GM20000 (cell line): ENCODE results near the gene EXOC4.

Source experiments
- DNase-seq: peaks from one replicate; pipeline ENCODE4 v3.0.0; 2012; ENCODE audit warnings: low spot score
- TF ChIP-seq, protein P1 (sequence below): IDR thresholded peaks from 2 replicates; pipeline ENCODE4 v1.5.1; 2012; ENCODE audit warnings: mild to moderate bottlenecking, control low read depth; ENCODE audit errors: extremely low read depth, missing control alignments

EXOC4 gene

DNA sequence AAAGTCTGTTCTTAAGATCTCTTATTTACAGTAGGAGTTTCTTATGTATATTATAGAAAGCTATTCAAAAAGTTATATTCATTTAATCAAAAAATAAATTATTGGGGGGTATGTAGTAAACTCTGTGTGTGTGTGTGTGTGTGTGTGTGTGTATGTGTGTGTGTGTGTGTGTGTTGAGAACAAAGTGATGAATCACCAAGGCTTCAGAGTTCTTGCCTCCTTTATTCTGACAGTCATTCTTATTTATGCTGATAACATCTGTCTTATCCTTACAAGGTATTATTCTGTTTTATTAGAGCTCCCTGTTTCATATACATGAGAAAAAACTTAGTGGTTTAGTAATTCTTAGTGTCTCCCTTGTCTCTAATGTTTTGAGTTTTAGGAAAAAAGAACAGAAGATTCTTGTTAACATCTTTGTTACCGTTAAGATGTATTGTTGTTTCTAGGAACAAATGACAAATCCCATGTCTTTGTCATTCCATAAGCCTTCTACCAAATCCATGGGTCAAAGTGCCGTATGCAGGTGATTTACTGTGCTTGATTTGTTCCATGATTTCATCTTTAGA is 424.0 kb downstream of the EXOC4 start:
- TF ChIP-seq, protein P1, sequence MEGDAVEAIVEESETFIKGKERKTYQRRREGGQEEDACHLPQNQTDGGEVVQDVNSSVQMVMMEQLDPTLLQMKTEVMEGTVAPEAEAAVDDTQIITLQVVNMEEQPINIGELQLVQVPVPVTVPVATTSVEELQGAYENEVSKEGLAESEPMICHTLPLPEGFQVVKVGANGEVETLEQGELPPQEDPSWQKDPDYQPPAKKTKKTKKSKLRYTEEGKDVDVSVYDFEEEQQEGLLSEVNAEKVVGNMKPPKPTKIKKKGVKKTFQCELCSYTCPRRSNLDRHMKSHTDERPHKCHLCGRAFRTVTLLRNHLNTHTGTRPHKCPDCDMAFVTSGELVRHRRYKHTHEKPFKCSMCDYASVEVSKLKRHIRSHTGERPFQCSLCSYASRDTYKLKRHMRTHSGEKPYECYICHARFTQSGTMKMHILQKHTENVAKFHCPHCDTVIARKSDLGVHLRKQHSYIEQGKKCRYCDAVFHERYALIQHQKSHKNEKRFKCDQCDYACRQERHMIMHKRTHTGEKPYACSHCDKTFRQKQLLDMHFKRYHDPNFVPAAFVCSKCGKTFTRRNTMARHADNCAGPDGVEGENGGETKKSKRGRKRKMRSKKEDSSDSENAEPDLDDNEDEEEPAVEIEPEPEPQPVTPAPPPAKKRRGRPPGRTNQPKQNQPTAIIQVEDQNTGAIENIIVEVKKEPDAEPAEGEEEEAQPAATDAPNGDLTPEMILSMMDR, result no peak
- no peak for DNase-seq

DNA sequence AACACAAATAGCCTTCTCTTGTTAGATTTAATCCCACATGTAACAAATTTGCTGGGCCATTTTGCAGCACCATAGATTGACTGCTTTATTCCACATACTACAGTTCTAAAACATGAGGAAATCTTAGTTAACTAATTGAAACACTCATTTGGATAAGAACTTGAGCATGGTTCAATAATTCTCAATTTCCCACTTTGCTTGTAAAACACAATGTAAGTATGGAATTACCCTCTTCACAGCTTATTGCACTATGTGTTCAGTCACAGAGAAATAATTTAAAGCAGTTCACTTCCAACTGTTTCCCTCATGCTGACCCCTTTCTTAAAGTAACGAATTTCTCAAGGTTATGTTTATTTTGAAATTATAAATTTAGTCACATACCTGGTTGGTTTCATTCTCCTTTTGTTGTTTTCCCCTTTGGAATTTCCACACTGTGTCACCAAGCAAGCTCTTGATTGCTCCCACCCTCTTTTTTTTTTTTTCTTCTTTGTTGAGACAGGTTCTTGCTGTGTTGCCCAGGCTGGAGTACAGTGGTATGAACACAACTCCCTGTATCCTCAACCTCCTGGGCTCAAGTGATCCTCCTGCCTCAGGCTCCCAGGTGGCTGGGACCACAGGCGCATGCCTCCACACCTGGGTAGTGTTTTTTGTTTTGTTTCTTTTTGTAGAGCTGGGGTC is 425.4 kb downstream of the EXOC4 start:
- no peak for DNase-seq
- TF ChIP-seq, protein P1, result no peak

DNA sequence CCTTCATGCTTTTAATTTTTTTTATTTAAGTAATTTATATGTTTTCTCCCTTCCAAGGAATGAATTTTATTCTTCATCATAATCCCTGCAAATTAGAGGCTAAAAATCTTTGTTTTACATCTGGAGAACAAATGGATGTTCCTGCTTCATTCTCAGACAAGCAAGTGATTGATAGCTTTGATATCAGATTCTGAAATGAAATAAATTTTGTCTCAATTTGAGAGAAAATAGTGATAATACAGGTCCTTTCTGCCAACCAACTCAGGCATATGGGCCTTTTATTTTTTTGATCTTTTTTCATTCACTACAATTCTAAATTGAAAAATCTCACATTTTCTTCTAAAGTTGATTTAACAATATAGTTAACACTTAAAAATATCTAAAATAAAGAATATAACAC is 427.1 kb downstream of the EXOC4 start:
- DNase-seq, result no peak
- TF ChIP-seq, protein P1, result no peak

DNA sequence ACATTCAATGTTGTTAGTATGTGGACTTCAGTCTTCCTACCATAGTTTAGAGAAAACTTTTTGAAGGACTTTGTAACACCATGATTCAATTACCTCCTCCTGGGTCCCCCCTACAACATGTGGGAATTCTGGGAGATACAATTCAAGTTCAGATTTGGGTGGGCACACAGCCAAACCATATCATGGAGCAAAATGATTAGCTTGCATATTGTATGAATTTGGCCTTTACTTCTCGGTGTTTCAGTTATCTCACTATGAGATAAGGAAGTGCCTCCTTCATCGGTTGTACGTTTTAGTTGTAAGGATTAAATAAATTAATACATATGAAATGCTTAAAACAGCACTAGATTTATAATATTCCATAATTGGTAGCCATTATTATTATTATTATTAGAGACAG is 428.7 kb downstream of the EXOC4 start:
- no peak for DNase-seq
- TF ChIP-seq, protein P1, result no peak

DNA sequence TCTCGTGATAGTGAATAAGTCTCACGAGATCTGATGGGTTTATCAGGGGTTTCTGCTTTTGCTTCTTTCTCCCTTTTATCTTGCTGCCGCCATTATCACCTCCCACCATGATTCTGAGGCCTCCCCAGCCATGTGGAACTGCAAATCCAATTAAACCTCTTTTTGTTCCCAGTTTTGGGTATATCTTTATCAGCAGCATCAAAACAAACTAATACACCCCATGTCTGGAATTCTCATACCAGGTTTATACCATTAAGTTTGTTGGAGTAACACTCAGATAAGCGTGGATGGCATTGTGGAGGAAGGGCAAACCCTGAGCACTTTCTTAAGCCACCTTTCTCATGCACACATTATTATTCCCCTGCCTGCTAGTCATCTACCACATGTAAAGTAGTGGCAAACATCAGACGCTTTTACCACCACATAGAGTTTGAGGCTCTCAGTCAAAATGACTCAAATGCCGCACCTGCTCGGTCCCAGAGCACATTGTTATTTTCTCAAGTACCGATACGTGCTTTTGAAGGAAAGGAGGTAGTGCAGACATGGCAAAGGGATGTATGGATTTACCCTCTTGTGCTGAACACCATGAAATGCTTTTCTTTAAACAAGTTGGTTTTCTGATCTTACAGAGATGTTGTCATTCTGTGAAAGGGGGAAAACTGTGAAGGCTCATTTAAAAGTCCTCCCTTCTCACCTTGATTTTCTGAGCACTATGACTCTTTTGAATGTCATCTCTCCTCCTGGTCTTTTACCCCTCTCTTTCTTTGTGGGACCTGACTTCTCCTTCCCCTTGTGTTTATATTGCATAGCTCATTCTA is 429.7 kb downstream of the EXOC4 start:
- no peak for DNase-seq
- TF ChIP-seq, protein P1, result no peak

DNA sequence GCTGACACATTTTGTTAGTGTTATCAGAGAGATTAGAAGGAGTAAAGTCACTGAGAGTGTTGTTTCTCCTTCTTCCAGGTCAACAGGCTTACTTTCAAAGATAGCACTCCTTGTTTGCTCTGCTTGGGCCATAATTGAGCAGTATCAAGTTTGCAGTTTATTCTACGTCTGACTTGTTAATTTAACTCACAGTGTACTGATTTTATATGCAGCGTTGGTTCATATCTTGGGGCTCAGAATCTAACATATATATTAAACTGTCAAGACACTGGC is 430.2 kb downstream of the EXOC4 start:
- no peak for DNase-seq

More for the DNA sequence above, 430.2 kb downstream of the EXOC4 start:
- TF ChIP-seq, protein P1, result no peak
